GM10266 (cell line): ENCODE measurements around the gene PPOX.

ENCODE experiments used
- DNase-seq: peaks from one replicate; pipeline ENCODE4 v3.0.0; 2012; ENCODE audit errors: extremely low spot score
- TF ChIP-seq, protein P1 (sequence below): IDR thresholded peaks from 2 replicates; pipeline ENCODE4 v1.5.1; 2012; ENCODE audit warnings: mild to moderate bottlenecking, low read depth; ENCODE audit not compliant: control insufficient read depth, insufficient read depth; ENCODE audit errors: missing control alignments

PPOX gene

DNA sequence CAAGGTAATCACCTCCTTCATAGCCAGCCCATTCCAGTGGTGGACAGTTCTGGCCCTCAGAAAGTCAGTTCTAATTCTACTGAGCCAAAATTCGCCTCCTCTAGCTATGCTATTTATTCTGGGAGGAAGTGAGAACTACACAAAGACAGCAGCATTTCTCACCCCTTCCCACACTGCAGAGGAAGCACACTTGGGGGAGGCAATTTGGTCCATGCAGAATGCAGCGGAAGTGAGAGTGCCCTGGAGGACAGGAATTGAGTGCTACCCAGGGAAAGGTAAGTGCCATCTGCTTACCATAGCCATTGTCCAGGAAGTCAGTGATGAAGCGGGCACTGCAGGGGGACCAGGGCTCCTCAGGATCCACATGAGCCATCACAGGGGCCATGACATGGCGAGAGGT, 28.9 kb downstream of the PPOX start:
- DNase-seq: no peak
- TF ChIP-seq, protein P1, sequence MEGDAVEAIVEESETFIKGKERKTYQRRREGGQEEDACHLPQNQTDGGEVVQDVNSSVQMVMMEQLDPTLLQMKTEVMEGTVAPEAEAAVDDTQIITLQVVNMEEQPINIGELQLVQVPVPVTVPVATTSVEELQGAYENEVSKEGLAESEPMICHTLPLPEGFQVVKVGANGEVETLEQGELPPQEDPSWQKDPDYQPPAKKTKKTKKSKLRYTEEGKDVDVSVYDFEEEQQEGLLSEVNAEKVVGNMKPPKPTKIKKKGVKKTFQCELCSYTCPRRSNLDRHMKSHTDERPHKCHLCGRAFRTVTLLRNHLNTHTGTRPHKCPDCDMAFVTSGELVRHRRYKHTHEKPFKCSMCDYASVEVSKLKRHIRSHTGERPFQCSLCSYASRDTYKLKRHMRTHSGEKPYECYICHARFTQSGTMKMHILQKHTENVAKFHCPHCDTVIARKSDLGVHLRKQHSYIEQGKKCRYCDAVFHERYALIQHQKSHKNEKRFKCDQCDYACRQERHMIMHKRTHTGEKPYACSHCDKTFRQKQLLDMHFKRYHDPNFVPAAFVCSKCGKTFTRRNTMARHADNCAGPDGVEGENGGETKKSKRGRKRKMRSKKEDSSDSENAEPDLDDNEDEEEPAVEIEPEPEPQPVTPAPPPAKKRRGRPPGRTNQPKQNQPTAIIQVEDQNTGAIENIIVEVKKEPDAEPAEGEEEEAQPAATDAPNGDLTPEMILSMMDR: no peak

- DNase-seq: no peak
- TF ChIP-seq, protein P1: no peak
These were observed 29.9 kb downstream of the PPOX start for GRCh38 chr1:161196111-161196510.

DNA sequence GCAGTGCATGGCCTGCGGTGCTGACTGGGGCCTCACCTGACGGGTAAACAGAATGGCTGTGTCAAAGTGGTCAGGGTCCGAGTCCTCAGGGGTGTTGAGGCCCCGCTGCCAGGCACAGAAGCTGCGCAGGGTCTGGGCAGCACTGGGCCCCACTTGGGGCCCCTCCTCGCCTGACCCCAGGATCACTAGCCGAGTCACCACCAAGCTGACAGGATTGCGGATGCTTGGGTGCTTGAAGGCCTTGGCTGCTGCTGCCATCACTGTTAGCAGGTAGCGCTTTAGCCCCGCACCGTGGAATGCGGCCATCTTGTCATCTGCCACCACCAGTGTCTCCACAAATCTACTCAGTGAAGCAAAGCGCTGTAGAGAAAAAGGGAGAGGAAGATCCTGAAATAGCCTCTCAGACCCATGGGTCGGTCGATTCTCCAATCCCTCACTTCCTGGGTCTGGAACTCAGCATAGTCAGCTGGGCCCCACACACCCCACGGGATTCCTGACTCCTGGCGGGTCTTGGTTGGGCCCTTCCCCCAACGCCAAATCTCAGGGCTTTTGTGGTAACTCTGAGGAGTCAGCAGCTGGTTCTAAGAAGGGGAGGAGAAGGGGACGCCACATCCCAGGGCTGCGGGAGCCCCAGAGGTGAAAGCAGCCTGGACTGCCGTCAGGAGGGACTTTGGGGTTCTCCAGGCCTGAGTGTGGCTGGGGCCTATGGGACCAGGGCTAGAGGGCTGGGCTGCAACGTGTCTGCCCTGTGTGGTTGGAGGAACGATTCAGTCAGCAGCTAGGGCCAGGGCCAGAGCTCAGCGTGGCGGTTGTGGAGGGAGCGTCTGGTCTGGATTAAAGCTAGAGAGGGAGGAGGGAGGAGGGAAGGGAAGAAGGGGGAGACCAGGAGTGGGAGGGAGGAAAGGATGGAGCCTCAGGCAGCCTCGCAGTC, 30.6 kb downstream of the PPOX start:
- no peak for DNase-seq
- TF ChIP-seq, protein P1: no peak

- TF ChIP-seq, protein P1: no peak
- no peak for DNase-seq
These were observed 31.5 kb downstream of the PPOX start for GRCh38 chr1:161197560-161198193.

DNA sequence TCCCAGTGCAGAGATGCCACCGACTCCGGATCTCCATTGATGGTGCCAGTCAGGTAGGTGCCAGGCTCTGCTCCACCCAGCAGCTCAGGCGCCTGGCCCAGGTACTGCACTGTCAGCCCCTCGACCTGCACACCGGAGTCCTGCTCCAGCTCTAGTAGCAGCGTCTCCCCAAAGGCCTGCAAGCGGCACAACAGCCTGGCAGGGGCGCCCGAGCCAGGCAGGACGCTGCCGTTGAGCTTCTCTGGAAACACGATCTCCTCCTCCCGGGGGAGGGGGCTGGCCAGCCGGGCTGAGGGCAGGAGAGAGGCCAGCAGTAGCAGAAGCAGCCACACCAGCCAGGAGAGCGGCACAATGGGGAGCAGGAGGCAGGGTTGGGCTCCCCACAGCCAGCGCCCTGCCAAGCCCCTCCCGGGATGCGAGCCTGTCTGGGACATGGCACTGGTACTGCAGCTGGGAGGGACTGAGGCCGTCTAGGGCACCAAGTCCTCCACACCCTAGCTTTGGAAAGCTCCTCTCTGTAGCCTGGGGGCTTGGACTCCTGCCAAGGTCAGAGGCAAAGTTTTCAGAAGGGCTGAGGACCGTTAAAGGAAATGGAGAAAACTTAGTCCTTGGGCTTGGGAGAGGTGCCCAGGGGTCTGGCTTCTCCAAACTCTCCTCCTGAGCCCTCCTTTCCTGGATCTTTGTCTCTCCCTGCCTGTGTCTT, 32.1 kb downstream of the PPOX start:
- no peak for DNase-seq

DNA sequence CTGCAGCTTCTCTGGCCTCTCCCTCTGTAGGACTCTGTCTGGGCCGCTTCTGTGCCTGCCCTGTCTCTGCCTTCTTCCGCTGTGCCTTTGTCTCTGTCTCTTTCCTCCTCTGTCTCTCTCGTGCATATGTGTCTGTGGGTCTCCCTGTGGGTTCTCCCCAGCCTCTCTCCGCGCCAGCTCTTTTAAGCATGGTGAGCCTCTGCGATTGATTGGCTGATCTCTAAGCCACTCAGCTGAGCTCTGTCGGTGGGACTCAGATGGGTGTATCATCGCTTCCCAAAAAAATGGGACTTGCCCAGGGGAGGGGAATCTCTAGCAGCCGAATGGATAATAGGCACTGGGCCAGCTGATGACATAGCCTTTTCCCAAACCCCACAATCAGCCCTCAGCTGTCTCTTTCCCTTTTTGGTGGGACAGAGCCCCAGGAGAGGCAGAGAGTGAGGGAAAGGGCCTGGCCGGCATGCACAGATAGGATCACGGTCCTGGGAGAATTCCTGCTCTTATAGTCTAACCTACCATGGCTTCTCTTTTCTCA, 32.7 kb downstream of the PPOX start, which contains the start of gene ADAMTS4:
ADAMTS4 (minus strand) TSS at position 158 of the 535 bp plus-strand sequence. CDS start 427 bp downstream, outside the sequence.
- no peak for DNase-seq
- TF ChIP-seq, protein P1: no peak

More for the DNA sequence above, 32.1 kb downstream of the PPOX start:
- TF ChIP-seq, protein P1: no peak
